ENCODE results near the gene CORO6. TPM values are rescaled to one million over a fixed set of nuclear protein-coding genes. Genes with fewer than 3 reads are reported as not detected.
A peak's percentile ranks its signal among the peaks of the same experiment; 100 is the strongest.

Gene CORO6
- total RNA-seq, 1 donor from 2014 or later, result 7.1 TPM

DNA sequence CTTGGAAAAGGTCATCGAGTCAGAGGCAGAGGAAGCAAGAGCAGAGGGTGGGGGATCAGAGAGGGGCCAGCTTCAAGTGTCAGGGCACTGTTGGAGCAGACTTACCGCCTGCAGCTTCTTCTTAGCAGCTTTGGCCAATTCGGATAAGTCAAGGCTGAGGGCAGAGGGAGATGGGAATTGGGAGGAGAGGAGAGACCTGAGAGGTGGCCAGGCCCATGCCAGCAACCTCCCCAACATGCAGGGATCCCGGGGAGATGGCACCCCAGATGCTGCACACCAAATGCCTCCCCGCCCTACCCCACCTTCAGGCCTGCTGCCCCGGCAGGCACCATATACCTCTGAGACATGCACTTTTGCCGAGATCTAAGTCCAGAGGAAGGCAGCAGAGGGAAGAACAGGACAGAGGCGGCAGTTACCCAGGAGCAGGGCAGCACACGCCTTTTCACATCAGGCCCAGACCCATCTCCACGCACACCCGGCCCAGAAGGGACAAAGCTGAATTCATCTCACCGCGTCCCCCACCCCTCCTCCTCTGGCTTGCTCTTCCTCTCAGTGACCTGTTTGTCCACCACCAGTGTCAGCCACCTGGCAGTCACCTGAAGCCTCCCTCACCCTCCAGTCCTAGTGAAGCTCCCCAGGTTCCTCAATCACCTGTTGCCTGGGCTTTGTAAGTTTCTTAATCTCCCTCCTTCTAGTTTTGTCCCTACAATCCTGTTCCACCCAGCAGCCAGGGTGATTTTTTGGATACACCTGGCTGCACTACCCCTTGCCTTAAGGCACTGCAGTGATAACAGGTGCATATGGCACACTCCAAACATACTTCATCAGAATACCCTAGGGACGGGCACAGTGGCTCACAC is 43.9 kb downstream of the CORO6 start:
- no peak for DNase-seq (ENCODE audit: low spot score)

DNA sequence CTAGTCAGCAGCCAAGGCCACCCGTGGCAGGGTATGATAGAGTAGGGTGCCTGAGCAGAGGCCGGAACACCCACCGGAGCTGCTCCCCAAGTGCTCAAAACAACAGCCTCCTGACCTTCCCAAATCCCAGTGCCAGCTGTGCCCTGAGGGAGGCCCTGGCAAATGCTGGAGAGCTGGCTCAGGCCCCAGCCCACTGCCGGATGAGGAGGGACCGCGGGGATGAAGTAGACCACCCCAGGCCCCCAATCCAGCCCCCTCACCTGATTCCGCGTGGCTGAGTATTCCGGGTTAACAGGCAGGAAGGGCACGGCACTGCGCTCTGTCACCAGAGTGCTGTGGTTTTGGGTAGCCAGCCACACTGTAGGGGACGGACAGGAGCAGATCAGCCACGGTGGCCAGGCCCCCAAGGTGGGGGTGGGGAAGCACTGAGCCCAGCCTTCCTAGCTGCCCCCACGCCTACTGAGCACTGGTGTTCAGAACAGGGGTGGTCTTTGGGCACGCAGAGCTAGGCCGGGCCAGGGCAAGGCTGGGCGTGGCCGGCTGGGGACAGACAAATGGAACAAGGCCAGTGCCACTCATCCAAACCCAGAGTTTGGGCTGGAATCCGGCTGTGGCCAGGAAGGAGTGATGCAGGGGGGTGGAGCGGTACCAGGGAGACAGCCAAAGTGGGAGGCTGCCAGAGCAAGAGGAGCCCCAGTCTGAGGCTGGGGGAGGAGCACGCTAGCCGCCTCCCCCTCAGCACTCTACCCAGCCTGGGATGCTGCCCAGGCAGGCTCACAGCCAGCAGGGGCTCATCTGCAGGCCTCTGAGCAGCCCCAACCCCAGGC is 45.1 kb downstream of the CORO6 start:
- no peak for DNase-seq (ENCODE audit: low spot score)

DNA sequence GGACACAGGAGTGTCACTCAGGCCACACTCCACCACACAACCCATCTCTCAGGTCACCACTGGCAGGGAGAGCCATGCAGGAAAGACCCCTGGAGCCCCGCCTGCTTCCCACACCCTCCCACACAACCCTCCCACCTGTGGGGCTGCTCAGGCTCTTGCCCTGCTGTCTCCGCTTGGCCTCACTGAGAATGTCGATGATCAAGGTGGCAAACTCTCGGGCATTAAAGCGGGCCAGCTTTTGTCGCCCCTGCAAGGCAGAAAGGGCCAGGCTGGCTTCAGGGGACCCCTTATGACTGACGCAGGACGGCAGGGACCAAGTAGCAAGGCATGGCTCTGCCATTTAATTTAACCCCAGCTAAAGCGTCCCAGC is 45.7 kb downstream of the CORO6 start:
- no peak for DNase-seq (ENCODE audit: low spot score)

DNA sequence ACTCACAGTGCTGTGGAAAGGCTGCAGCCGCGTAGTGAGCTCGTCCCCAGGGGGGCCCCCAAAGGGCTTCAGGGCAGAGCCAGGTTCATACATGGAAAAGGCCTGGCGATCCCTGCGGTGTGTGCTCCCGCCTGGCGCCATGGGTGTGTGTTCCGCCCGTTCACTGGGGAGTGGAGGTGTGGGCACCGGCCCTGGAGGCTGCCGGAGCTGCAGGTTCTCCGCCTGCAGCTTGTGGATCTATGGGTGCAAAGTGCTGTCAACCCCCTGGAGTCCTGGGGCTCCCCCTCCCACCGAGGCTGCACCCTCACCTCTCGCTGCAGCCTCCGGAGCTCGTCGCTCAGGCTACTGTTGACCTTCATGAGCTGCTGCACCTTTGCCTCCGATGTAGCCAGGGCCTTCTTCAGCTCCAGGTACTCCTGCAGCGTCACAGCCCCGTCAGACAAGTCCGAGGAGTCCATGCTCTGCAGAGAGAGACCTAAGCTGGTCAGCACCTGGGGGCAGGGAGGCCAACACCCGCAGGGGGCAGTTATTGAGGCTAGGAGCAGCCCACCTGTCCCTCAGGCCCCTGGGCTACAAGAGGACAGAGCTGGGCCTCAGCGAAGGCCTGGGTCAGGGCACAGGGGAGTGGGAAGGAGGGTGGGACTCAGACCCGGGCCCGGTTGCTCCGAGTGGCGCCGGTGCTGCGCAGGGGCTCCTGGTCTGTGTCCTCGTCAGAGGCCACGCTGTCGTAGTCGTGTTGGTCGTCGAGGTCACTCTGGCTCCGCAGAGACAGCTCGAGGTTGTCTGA is 46.3 kb downstream of the CORO6 start:
- no peak for DNase-seq (ENCODE audit: low spot score)

DNA sequence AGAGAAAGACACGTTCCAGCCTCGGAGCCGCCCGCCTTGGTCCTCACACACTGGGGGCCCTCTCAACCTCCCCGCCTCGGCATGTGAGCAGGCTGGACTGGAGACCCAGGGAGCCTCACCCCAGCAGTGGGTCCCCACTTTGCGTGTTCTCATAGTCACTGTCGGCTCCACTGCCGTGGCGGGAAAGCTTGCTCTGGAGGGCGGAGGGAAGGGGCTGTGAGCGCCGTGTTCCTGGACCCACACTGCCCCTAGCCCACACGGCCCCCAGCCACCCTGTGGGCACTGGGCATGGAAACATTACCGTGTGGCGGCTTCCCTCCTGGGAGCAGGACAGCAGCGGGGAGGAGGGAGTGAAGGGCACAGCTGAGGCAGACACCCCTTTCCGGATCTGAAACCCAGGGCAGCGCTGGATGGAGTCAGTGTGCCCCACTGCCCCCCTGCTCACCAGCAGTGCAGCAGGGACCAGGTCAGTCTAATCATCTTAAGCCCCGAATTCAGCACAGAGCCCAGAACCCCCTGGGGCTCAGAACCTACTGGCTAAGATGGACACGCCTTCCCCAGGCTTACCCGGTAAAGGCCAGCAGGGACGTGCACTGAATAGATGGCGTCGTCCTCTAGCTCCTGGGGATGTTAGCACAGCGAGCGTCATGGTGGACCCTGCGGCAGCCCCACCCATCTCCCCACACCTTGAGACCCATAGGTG is 47.0 kb downstream of the CORO6 start:
- no peak for DNase-seq (ENCODE audit: low spot score)

DNA sequence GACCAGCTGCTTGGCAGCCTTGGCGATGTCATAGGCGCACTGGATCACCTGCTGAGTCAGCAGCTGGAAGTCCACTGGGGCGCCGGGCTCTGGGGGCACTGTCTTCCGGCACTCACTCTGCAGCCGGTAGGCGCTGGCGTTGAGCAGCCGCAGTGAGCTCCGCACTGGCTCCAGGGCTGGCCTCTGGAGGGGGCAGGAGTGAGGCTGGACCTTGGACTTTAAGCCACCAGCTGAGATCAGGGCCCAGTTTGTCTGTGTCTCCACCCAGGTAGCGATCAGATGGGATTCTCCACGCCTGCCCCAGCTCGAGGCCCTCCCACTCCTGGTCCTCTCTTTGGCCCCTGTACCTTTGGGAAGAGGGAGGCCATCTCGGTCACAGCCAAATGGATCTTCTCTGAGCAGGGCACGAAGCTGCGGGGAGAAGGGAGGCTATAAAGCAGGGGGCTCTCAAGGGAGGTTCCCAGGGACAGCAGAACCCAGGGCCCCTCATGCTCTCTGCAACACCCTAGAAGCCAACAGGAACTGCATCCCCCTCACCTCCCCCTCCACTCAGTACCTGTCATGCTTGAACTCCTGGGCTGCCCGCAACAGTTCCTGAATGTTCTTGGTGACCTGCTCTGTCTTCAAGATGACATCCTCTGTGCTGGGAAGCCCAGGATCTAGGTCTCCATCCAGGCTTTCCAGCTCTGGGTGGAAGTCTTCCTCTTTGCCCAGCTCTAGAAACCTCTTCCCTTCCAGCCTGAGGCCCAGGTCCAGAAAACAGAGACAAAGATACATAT is 47.8 kb downstream of the CORO6 start:
- no peak for DNase-seq (ENCODE audit: low spot score)

DNA sequence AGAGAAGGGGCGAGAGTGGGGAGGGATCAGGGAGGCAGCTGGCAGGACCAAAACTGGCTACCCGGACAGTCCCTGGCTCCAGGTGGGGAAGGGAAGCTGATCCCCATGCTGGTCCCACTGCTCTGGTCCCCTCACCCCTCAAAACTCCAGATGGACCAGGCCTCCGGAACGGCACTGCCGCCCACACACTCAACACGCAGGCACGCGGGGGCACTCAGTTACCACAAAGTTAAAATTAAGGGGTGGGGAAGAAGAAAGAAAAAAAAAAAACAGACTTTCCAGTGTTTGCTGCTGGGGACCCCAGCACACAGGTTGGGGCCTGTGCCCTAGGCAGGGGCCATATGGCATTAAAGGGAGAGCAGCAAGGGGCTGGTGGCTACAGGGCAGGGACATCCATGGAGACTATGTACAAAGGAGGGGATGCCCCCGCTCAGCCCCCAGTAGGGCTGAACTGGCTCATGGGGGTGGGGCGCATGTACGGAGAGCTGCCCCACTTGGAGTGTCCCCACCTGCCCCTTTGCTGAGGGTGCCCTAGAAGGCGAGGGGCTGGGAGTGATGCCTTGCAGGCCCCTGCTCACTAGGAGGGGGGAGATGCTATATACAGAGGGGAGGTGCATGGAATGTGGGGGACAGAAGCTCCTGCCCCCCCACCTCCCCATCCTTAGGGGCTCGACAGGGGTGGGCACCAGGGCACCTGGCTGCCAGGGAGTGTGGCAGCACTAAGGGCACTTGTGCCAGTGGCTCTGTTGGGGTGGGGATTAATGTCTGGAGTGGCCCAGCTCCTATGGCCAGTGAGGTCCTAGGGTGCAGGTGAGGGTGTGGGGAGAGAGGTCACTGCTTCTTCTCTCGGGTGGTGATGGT is 48.6 kb downstream of the CORO6 start:
- DNase-seq (ENCODE audit: low spot score), result no peak

DNA sequence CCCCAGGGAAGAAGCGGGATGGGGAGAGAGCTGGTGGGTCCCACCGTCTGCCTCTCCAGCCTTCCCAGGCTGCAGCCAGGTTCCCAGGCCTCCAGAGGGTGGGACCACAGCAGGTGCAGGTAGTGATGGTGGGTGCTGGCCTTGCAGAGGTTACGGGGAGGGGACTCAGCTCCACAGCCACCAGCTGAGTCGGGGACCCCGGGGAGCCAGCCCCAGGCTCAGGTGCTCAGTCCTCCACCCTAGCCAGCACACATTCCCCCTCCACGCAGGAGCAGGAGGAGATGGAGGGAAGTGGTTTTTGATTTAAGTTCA is 49.2 kb downstream of the CORO6 start:
- DNase-seq (ENCODE audit: low spot score), result peak; percentile 85

DNA sequence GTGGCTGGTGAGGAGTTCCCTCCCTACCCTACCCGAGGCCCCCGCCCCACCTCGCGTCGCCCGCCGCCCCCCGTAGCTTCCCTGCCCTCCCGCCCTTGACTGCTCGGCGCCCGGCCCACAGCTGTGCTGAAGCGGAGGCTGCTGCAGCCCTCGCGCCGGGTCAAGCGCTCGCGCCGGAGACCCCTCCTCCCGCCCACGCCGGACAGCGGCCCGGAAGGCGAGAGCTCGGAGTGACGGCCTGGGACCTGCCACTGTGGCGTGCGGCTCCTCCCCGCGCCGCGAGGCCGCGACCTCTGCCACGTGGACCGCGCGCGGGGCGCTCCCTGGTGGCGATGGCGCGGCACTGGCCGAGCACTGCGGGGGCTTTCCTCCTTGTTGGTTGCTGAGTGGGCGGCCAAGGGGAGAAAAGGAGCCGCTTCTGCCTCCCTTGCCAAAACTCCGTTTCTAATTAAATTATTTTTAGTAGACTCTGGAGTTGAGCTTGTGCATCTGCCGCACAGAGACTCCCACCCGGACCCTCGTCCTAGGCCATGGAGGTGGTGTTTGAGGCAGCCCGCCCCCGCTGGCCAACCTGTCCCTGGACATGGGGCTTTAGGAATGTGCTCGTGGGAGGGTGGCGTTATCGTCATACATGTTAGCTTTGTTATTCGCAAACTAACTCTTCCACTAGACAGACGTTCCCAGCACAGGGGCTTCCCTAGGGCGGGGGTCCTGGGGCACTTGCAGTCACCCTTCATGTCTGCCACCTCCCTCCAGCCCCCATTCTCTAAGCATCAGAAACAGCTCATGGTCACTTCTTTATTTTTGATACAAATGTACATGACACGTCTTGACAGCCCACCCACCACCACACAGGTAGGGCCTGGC is 49.8 kb downstream of the CORO6 start:
- peak; percentile 91 for DNase-seq (ENCODE audit: low spot score)

DNA sequence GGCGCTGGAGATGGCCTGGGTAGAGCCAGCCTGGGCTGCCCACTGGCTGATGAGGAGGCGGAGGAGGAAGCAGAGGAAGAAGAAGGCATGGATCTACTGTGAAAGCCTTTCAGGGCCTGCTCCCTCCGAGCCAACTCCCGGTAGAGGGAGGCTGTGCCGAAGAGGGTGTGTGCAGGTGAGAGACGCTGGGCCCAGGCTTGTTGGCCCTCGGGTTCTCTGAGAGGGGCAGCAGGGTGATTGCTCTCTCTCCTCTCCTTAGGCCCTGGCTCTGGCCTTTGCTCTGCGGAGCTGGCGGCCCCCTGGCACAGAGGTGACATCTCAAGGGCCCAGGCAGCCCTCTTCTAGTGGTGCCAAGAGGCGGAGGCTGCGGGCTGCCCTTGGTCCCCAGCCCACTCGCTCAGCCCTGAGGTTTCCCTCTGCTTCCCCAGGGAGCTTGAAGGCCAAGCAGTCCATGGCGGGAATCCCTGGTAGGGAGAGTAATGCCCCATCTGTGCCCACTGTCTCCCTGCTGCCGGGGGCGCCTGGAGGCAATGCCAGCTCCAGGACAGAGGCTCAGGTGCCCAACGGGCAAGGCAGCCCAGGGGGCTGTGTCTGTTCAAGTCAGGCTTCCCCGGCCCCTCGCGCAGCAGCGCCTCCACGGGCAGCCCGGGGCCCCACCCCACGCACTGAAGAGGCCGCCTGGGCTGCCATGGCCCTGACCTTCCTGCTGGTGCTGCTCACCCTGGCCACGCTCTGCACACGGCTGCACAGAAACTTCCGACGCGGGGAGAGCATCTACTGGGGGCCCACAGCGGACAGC is 50.6 kb downstream of the CORO6 start:
- peak; percentile 90 for DNase-seq (ENCODE audit: low spot score)

DNA sequence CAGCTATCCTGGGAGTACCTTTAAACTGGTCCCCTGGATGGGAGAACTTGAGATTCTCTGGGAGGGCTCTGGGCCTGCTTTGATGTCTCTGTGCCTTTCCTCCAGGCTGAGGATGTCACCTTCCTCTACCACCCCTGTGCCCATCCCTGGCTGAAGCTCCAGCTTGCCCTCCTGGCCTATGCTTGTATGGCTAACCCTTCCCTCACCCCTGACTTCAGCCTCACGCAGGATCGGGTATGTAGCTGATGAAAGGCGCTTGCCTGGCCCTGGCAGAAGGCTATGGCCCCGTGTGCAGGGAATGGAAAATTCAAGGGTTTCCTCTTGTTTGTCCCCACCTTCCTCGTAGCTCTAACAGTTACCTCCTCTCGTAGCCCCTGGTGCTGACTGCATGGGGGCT is 51.2 kb downstream of the CORO6 start:
- peak; percentile 57 for DNase-seq (ENCODE audit: low spot score)

DNA sequence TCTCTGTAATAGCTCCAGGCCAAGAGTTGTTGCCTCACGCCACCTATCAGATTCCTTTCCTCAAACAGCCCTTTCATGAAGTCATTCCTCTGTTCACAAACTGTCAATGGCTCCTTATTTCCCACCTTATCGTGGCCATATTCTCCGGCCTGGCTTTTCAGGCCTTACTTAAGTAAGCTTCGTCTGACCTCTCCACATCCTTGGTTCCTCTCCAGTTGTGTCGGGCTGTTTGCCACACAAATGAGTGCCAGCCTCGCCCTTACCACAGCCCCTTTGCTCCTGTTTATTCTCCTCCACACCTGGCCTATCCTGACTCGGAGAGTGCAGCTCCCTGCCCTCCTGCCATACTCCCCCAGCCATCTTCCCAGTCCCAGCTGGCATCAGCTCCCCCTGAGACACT is 52.2 kb downstream of the CORO6 start:
- peak; percentile 72 for DNase-seq (ENCODE audit: low spot score)

DNA sequence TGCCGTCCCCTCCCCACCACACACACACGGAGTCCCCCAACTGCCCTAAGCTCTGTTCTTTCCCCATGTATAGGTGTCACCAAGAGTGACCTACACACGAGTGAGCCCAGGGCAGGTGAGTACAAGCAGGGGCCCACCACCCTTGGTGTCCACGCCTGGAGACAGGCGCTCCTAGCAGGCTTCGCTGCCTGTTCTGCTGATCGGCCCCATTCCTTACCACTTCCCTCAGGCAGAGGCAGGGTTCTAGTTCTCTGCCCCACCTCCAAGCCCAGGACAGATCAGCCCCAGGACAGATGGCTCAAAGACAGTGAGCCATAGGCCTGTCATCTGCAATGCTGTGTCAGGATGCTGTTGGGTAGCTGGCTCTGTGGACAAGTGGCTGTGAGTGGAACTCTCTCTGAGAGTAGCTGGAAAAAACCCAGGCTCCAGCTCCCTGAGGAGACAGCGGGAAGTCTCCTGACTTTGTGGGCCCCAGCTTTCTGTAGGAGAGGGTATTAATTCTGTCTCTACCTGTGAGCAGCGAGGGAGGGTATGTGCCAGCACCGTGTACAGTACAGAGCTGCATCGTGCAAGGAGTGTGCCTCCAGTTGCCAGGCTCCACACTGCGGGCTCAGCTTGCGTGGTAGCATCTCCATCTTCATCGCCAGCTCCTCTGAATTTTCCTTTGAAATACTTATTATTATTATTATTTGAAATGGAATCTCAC is 53.3 kb downstream of the CORO6 start:
- peak; percentile 85 for DNase-seq (ENCODE audit: low spot score)

DNA sequence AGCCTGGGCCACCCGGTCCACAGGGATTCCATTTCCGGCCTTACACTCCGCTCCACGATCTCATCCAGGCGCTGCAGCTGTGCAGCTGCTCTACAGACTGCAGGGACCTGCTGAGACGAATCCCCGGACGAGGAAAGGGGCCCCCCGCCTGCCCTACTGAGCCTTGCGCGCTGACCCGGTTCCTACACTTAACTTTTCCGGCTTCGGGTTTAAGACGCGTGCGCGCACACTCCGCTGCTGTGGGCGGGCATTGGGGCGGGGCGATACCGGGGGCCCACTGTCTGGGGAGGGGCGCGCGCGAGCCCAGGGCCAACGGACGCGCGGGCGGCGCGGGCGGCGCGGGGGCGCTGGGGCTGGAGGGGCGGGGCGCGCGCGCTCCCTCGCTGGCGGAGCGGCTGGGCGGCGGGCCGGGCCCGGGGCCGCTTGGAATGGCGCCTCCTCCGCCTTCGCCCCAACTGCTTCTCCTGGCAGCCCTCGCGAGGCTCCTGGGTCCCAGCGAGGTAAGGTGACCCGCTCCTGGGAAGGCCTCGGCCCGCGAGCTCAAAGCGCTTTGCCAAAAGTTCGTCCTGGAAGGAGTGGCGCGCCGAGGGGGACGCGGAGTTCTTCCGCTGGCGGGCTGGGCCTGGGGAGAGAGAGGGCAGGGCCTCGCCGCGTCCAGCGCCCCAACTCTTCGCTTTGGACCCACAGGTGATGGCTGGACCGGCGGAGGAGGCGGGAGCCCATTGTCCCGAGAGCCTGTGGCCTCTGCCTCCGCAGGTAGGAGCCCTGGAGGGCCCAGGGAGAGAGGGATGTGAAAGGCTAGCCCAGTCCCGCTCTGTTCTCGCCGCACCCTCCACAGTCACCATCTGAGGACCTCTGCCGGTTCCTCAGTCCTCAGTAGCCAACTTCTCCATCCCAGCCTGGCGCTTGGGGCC is 54.1 kb downstream of the CORO6 start, which contains the start of gene TP53I13:
Gene TP53I13 (plus strand): TSS at position 371 of the 914 bp plus-strand sequence. CDS start 58 bp downstream, at position 429.
- DNase-seq (ENCODE audit: low spot score), result peak; percentile 95

DNA sequence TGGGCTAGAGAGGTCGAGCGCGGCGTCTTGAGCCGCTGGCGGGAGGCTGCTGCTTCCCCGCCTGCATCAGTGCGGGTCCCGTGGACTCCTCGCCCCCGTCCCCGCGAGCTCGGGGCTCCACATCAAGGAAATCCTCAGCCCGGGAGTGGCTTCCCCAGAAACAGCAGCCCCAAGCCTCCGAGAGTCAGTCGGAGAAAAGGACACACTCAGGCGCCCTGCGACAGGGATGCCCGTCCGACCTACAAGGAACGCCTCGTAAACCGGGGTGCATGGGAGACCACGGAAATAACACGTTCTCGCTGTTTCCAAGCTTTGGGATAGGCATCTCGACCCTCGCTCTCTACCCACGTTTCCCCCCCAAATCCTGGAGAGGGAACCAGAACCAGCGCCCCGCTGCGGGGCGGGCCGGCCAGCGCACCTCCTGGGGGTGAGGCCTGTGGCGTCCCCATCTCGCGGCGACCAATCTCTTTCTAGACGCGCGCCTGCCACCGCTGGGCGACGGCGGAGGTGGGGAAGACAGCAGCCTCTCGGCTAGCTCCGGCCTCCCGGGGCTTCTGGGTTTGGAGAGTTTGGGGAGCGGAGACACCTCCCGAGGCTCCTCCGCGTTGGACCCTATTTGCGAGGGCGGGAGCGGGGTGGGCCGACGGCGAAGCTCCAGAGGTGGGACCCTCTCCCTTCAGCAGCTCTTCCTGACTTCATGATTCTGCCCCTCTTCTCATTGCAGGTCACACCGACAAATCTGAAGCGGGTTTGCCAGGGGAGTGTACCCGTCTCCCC is 55.0 kb downstream of the CORO6 start:
- peak; percentile 91 for DNase-seq (ENCODE audit: low spot score)

Measured in mesenteric fat pad (tissue), 1 donor.